ENCODE results near the gene ZKSCAN8.
"Not testable (repeated sequence)": the region's sequence is repeated elsewhere in the genome, so short reads cannot be mapped to it uniquely, and the experiment has no call there.

ZKSCAN8 gene

DNA sequence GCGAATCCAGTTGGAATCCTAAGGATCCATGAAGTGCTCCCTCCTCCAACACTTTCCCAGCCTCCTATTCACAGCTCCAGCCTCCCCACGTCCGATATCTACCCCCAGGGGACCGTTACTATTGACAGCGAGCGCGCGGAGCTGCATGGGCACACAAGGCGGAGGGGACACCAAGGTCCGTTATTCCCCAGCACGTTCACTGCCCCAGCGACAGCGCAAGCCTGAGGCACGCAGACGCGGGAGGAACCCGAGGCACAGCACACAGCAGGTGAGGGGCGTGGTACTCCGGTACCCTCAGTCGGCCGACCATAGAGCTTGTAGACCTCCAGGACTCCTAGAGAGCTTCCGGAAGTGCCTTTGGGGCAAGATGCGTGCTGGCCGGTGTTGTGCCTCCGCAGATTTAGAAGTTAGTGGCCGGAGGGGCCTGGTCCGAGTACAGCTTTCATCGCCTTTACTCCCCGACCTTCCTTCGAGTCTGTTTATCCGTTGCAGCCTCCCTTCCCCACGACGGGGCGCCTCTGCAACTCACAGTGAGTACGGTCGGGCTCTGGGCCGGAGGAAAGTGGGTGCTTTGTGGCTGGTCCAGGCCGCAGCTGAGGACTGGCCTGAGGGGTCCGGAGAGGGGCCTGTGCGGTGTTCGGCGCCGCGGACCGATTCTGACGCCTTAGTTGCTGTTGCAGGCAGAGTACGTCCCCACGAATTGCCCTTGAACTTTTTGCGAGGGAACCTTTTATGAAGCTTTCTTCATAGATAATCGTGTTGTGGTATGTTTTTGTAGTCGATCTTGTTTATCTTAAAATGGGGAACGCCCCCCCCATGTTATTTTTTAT, at the start of gene ZKSCAN8:
Gene ZKSCAN8, plus strand, starts transcription at position 384 of the 830 bp plus-strand sequence. CDS start 6,525 bp downstream, outside the sequence.
- Histone ChIP-seq H3K36me3 (ENCODE audit: insufficient read depth, low read length) (peaks cover 23% of the 10 kb centered on the region), H3K4me3 (ENCODE audit: low read length) (peak within 1 kb of the TSS; percentile 63), H3K27me3 (ENCODE audit: insufficient read depth, low read length) (no peaks in the 10 kb centered on the region), H2AFZ (ENCODE audit: low read depth, low read length) (peak within 1 kb of the TSS; percentile 74), H3K9me3 (ENCODE audit: low read length) (no peaks in the 10 kb centered on the region), H3K4me1 (ENCODE audit: insufficient read depth, low read length) (peaks cover 21% of the 10 kb centered on the region)

- not testable (repeated sequence) for H3K27me3 ChIP-seq (ENCODE audit: insufficient read depth, low read length); H3K36me3 ChIP-seq (ENCODE audit: insufficient read depth, low read length); H3K9me3 ChIP-seq (ENCODE audit: low read length); H3K4me3 ChIP-seq (ENCODE audit: low read length); H2AFZ ChIP-seq (ENCODE audit: low read depth, low read length); H3K4me1 ChIP-seq (ENCODE audit: insufficient read depth, low read length)
Measured at GRCh38 chr6:28102222-28102621, 39.5 kb upstream of the ZKSCAN8 start.

GRCh38 chr6:28102699-28103098, 39.0 kb upstream of the ZKSCAN8 start:
- H3K9me3 ChIP-seq (ENCODE audit: low read length); H3K4me1 ChIP-seq (ENCODE audit: insufficient read depth, low read length); H3K27me3 ChIP-seq (ENCODE audit: insufficient read depth, low read length); H3K4me3 ChIP-seq (ENCODE audit: low read length); H3K36me3 ChIP-seq (ENCODE audit: insufficient read depth, low read length); H2AFZ ChIP-seq (ENCODE audit: low read depth, low read length): not testable (repeated sequence)

DNA sequence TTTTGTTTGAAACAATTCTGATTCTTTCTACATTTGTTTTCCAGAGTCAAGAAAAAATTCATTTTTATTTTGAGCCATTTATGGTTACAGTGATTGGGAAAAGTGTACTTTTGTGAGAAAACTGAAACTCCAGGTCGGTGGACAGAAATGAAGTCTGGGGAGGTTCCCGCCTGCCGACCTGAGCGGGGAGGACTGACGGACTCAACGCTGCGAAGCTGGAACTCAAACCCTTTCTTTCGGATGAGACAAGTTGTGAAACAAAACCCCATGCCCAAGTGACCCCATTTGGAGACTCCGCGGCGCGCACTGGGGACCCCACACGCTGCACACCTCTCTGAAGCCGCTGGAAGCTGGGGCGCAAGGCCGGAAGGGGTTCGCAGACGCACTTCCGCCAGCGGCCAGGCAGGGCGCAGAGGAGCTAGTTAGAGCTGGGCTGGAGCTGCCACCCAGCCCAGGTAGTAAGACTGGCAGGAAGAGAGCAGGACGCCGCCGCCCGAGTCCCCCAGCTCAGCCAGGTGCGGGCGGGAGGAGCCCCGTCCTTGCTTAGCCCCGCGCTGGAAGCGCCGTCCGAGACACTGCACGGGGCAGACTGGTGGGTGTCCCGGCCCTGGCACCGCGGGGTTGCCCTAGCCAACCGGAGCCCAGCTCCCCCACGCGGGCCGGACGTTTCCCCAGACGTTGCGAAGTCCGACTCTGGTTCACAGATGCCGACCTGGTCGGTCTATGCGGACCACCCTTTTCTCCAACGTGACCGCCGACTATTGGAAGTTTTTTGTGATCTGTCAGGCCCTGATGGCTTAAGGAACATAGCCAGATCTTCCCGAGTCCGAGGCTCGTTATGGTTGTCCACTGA, 37.1 kb upstream of the ZKSCAN8 start:
- Histone ChIP-seq H2AFZ (ENCODE audit: low read depth, low read length) (peak overlapping the region; percentile 94), H3K4me3 (ENCODE audit: low read length) (peak overlapping the region; percentile 72), H3K27me3 (ENCODE audit: insufficient read depth, low read length) (no peaks in the 10 kb centered on the region), H3K36me3 (ENCODE audit: insufficient read depth, low read length) (no peaks in the 10 kb centered on the region), H3K4me1 (ENCODE audit: insufficient read depth, low read length) (peaks cover 2% of the 10 kb centered on the region), H3K9me3 (ENCODE audit: low read length) (no peaks in the 10 kb centered on the region)

DNA sequence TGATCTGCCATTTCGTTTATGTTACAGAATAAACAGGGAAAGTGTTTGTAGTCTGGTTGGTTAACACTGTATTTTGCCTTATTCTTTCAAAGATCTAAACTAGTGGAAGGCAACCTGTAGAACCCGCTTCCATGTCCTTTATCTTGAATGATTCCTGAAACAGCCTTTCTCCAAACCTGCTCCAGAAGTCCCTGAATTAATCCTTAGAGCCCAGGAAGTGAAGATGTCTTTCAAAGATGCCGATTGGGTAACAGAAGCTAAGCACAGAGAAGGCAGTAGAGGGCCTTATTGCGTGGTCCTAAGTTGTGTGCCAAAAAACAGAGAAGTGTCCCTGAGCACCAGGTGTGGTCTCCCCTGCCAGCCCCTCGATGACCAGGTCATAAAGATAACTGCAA, 36.4 kb upstream of the ZKSCAN8 start:
- Histone ChIP-seq H3K4me1 (ENCODE audit: insufficient read depth, low read length) (peaks cover 2% of the 10 kb centered on the region), H3K9me3 (ENCODE audit: low read length) (no peaks in the 10 kb centered on the region), H3K27me3 (ENCODE audit: insufficient read depth, low read length) (no peaks in the 10 kb centered on the region), H2AFZ (ENCODE audit: low read depth, low read length) (peak overlapping the region; percentile 94), H3K4me3 (ENCODE audit: low read length) (peak overlapping the region; percentile 72), H3K36me3 (ENCODE audit: insufficient read depth, low read length) (no peaks in the 10 kb centered on the region)

DNA sequence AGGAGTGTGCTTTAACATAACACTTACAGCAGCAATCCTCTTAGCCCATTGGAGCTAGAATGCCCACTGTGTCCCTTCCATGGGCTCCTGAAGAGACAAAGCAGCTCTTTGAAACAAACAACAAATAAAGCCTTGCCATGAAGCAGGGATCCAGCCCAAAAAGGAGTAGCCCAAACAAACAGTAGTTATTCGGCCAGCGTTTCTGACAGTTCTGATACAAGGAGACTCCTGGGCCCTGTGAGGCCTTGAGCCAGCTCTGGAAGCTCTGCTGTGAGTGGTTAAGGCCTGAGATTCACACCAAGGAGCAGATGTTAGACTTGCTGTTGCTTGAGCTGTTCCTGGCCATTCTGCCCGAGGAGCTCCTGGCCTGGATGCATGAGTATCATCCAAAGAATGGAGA, 34.2 kb upstream of the ZKSCAN8 start:
- no peaks in the 10 kb centered on the region for H3K9me3 ChIP-seq (ENCODE audit: low read length)
- H2AFZ ChIP-seq (ENCODE audit: low read depth, low read length), result no peak overlapping the region
- no peaks in the 10 kb centered on the region for H3K36me3 ChIP-seq (ENCODE audit: insufficient read depth, low read length)
- H3K27me3 ChIP-seq (ENCODE audit: insufficient read depth, low read length), result no peaks in the 10 kb centered on the region
- H3K4me3 ChIP-seq (ENCODE audit: low read length), result no peak overlapping the region
- peaks cover 2% of the 10 kb centered on the region for H3K4me1 ChIP-seq (ENCODE audit: insufficient read depth, low read length)

- H3K4me3 ChIP-seq (ENCODE audit: low read length), result no peak overlapping the region
- no peaks in the 10 kb centered on the region for H3K27me3 ChIP-seq (ENCODE audit: insufficient read depth, low read length)
- no peaks in the 10 kb centered on the region for H3K4me1 ChIP-seq (ENCODE audit: insufficient read depth, low read length)
- H3K9me3 ChIP-seq (ENCODE audit: low read length), result no peaks in the 10 kb centered on the region
- no peak overlapping the region for H2AFZ ChIP-seq (ENCODE audit: low read depth, low read length)
- peaks cover 21% of the 10 kb centered on the region for H3K36me3 ChIP-seq (ENCODE audit: insufficient read depth, low read length)
Measured at GRCh38 chr6:28111964-28112363, 29.7 kb upstream of the ZKSCAN8 start.

DNA sequence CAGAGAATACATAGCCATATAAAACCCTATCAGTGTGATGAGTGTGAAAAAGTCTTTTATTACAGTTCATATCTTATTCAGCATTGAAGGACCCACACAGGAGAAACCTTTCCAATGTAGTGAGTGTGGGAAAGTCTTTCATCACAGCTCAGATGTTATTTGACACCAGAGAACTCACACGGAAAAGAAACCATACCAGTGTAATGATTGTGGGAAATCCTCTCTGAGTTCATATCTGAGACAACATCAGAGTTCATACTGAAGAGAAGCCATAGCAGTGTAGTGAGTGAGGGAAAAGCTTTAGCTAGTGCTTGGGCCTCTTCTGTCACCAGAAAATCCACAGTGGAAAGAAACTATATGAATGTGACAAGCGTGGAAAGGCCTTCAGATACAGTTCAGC, 25.9 kb upstream of the ZKSCAN8 start:
- Histone ChIP-seq H3K9me3 (ENCODE audit: low read length) (no peaks in the 10 kb centered on the region), H3K27me3 (ENCODE audit: insufficient read depth, low read length) (no peaks in the 10 kb centered on the region), H3K4me1 (ENCODE audit: insufficient read depth, low read length) (no peaks in the 10 kb centered on the region), H3K36me3 (ENCODE audit: insufficient read depth, low read length) (peaks cover 54% of the 10 kb centered on the region), H2AFZ (ENCODE audit: low read depth, low read length) (no peak overlapping the region), H3K4me3 (ENCODE audit: low read length) (no peak overlapping the region)

DNA sequence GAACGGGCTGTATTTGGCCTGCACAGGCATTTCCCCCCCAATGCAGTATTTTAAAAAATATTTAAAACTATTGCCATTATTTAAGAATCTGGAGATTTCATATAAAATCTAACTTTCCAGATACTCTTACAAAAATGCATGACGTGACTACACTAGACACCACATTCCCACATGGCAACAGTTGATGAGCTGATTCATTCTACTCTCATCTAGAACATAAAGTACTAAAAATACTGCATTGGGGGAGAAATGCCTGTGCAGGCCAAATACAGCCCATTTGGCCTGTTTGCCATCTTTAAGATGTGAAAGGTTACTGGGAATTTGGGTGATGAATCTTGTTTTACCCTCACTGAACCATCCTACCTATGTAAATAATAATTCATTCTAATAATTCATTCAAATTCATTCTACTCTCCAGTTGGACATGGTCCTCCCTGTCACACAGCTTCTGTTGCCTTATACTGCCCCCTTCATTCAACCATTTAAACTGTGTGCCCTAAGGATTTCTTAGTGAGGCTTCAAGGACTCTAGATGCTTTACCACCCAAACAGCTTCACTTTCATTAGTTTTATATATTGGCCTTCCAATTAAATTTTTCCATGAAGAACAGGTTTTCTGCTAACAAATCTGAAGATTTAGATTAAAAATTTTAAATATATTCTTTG, 24.2 kb upstream of the ZKSCAN8 start:
- no peak overlapping the region for H3K4me3 ChIP-seq (ENCODE audit: low read length)
- H3K9me3 ChIP-seq (ENCODE audit: low read length), result no peaks in the 10 kb centered on the region
- no peaks in the 10 kb centered on the region for H3K4me1 ChIP-seq (ENCODE audit: insufficient read depth, low read length)
- H3K36me3 ChIP-seq (ENCODE audit: insufficient read depth, low read length), result peaks cover 61% of the 10 kb centered on the region
- H2AFZ ChIP-seq (ENCODE audit: low read depth, low read length), result no peak overlapping the region
- H3K27me3 ChIP-seq (ENCODE audit: insufficient read depth, low read length), result no peaks in the 10 kb centered on the region

GRCh38 chr6:28118217-28118616, 23.5 kb upstream of the ZKSCAN8 start:
- Histone ChIP-seq H3K27me3 (ENCODE audit: insufficient read depth, low read length) (no peaks in the 10 kb centered on the region), H3K4me1 (ENCODE audit: insufficient read depth, low read length) (no peaks in the 10 kb centered on the region), H3K9me3 (ENCODE audit: low read length) (no peaks in the 10 kb centered on the region), H3K36me3 (ENCODE audit: insufficient read depth, low read length) (peaks cover 67% of the 10 kb centered on the region), H3K4me3 (ENCODE audit: low read length) (no peak overlapping the region), H2AFZ (ENCODE audit: low read depth, low read length) (no peak overlapping the region)

GRCh38 chr6:28121876-28122275, 19.8 kb upstream of the ZKSCAN8 start:
- no peak overlapping the region for H2AFZ ChIP-seq (ENCODE audit: low read depth, low read length)
- H3K36me3 ChIP-seq (ENCODE audit: insufficient read depth, low read length), result peaks cover 61% of the 10 kb centered on the region
- H3K4me1 ChIP-seq (ENCODE audit: insufficient read depth, low read length), result peaks cover 21% of the 10 kb centered on the region
- H3K9me3 ChIP-seq (ENCODE audit: low read length), result no peaks in the 10 kb centered on the region
- H3K4me3 ChIP-seq (ENCODE audit: low read length), result no peak overlapping the region
- H3K27me3 ChIP-seq (ENCODE audit: insufficient read depth, low read length), result no peaks in the 10 kb centered on the region

GRCh38 chr6:28122283-28122682, 19.4 kb upstream of the ZKSCAN8 start:
- not testable (repeated sequence) for H2AFZ ChIP-seq (ENCODE audit: low read depth, low read length); H3K27me3 ChIP-seq (ENCODE audit: insufficient read depth, low read length); H3K4me3 ChIP-seq (ENCODE audit: low read length); H3K9me3 ChIP-seq (ENCODE audit: low read length)
- Histone ChIP-seq H3K36me3 (ENCODE audit: insufficient read depth, low read length) (peaks cover 61% of the 10 kb centered on the region), H3K4me1 (ENCODE audit: insufficient read depth, low read length) (peaks cover 21% of the 10 kb centered on the region)

Data from neuron (in vitro differentiated cells).